NCI-H1105 treated with DMSO at 0.1 percent for 48 hours (cell line): ENCODE results near the gene TM4SF4.

Source experiments
- DNase-seq: peaks from one replicate; lab custom pipeline; 2025; lab: John Stamatoyannopoulos, UW

Gene TM4SF4

DNA sequence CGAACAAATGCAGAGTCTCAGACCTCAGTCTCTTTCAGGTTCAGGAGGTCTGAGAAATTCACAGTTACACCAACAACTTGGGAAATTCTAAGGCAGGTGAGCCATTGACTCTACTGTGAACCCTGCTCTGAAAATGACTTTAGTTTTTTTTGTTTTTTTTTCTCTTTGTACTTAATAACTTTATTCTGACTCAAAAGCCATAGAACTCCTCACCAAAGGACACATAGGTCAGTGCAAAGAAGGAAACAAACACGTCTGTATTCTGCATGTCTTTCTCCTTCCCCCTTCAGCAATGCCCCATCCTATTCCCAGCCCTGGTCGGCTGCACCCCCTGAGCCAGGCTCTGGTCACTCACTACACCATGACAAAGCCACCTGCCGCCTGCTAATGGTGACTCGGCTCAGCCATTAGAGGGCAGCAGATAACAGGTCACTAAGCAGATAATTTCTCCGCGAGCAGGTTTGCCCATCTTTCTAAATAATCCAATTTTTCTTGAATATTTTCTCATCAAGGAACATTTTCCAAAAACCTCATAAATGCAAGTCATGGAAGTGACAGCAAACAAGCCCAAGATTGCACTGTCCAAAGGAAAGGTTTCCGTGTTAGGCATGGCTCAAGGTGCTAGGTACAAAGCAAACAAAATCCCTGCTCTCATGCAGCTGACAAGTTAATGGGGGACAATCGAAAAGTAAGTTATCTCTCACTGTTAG, 37.7 kb downstream of the TM4SF4 start:
- DNase-seq = peak; percentile 85

DNA sequence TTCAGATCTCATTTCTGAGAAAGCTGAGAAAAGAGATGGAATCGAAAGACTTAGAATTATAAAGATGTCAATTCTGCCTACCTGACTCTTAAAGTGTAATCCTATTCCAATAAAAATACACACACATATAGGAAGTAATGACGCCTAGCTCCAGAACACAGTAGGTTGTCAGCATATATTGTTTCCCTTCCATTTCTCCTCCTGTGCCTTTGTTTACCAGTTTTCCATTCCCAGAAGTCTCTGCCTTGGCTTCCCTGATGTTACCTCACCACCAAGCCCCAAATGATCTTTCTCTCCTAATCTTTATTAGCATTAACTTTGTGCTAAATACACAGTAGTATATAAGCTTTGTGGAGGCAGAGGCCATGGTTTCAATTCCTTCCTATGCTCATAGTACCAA, 40.0 kb downstream of the TM4SF4 start:
- DNase-seq = no peak

DNA sequence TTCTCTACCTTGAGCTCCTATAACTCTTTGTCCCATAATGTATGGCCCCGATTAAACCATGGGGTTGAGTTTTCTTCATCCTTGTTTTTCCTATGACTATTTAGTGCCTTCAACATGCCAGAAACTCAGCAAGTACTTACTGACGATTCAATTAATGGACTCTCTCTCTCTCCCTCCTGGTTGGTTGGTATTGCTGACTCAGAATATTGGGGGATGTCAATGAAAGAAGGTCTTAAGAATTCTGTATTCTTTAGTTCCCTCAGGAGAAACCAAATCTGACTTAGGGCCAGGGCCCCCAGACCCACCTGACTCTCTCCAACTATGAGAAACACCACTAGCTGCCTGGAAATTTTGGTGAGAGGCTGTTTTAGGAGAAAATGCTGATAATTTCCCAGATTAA, 40.8 kb downstream of the TM4SF4 start:
- DNase-seq = no peak

DNA sequence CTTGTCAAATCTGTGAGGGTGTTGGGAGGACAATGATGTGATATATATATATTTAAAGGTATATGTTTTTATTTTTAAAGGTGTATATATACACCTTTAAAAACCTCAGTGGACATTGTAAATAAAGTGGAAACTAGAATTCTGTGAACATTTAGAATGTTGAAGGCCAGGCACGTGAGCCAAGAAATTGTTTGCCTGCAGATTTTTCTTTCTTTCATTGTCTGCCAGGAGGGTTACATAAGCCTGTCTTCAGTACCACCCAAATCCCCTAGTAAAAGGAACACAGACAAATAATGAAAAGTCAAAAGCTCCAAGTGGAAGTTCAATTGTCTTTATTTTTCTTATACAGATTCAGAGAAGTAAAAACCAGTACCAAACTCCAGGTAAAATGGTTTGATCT, 42.4 kb downstream of the TM4SF4 start:
- no peak for DNase-seq

DNA sequence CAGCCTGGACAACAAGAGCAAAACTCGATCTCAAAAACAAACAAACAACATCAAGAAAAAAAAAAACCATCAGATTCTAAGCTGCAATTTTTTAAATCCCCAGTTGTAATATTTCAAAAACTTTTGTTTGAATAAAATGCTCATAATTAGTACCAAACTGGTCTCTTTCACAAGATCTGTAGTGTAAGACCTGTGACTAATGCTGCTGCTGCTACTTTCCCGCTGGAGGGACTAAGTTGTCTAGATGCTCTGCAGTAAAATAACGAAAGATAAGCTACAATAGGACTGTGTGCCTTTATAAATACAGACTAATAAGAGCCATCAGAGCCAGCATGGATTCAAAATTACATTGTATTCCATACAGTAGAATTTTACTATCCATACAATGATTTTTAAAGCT, 45.4 kb downstream of the TM4SF4 start:
- DNase-seq = no peak

DNA sequence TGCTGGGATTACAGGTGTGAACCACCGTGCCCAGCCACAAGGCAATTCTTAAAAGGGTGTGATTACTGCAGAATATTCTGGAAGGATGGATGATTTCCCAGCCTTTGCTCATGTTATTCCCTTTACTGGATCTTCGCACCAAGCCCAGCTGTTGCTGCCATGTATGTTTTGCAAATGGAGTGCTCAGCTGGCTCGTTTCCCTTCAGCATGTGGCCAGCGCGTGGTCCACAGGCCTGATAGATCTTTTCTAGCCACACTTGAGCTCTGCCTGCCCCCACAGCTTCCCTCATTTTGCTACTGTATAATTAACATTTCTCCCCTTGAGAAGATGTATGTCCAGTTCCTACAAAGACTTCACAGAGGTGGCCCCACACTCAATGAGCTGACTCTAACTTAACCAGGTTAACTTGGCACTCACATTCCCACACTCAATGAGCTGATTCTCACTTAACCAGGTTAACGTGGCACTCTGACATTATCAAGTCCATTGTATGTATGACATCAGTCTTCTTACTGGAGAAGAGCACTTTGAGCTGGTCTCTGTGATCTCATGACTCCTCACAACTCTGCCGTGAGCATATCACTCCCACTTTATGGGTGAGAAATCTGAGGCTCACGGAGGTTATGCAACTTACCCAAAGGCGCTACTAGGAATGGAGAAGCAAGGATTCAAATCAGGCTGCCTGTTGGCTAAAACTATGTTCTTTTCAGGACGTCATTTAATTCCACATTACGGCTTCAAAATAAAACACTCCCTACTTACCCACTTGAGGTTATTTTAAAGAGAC, 49.2 kb downstream of the TM4SF4 start:
- no peak for DNase-seq

DNA sequence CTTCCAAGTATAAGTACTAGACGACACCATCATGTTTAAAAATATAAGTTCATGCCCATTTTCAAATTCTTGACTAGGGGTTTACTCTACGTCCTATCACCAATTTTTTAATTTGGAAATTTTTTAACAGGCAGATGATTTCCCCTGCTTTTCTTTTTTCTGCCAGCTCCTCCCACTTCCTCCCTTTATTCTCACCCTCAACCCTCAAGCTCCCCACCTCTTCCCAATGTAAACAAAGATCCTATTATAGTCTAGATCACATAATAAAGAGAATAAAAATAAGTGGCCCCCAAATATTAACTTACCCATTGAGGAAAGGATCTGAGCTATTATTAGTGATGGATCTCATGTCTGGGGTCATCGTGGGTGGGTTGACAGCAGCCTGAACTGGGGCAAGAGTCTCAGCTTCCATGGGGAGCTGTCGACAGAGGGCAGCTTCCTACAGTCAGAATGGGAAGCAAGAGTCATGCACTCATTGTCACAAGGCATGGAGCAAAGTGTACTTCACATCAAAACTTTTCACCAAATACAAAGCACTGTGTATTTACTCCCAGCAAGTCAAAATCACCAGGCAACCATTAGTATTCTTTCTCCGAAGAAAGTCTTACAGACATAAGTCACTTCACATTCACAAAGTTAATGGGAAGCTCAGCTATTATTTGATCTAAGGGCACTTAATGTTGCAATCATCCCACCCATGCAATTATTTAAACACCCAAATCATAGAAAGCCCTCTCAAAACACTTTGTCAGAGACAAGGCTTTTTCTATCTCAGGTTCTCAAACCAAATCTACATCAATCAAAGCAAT, 53.2 kb downstream of the TM4SF4 start:
- DNase-seq = no peak

DNA sequence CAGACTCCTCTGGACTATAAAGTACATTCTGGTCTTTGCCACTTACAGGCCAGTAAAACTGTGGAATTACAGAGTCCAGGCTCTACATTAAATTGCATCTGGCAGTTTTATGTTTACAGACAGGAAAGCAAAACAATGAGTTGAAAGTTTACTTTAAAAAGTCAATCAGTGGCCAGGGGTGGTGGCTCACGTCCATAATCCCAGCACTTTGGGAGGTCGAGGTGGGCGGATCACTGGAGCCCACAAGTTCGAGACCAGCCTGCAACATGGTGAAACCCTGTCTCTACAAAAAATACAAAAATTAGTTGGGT, 53.8 kb downstream of the TM4SF4 start:
- DNase-seq = no peak

DNA sequence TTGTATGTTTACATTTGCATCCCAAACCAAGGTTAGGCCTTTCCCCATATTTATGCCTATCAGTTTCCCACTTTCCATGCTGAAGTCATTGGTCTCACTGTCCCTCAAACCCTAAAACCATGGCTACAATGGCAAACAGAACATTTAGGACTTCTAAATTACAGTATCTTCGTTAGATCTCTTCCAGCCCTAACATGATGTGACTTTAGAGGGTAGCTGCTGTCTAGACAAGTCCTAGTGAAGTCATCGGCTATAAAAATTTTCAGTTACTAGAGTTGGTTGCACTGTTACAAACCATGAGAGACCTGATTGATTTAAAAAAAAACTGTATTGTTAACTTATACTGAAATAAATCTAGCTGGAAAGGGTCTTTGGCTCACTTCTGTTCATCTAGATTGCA, 54.6 kb downstream of the TM4SF4 start:
- DNase-seq = no peak

DNA sequence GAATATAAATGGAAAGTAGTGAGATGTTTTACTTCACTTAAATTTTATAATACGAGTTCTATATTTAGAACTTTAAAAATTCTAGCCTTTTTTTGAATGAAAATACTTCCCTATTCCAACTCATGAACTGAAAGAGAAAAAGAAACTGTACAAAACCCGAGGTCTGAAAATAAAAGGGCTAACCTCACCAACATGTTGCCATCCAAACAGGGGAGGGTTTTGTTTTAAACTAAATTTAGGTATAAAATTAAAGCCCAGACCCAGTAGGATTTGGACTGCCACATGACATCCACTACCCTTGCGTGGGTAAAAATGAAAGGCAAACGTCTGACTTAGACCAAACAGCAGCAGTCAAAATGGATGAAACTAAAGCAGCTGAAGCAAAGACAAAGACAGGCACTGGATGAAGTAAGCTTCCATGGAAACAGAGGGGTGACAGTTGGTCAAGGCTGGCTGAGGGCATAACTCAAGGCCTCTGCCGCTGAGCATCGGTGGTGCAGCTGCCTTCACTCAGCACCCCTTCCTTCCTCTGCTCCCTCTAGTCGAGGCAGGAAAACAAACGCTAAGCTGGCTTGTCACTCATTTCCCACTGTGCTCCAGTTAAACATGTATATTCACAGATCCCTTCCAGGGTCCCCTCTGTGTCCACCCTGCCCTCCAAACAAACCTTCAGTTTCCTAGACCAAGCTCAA, 58.1 kb downstream of the TM4SF4 start:
- no peak for DNase-seq

DNA sequence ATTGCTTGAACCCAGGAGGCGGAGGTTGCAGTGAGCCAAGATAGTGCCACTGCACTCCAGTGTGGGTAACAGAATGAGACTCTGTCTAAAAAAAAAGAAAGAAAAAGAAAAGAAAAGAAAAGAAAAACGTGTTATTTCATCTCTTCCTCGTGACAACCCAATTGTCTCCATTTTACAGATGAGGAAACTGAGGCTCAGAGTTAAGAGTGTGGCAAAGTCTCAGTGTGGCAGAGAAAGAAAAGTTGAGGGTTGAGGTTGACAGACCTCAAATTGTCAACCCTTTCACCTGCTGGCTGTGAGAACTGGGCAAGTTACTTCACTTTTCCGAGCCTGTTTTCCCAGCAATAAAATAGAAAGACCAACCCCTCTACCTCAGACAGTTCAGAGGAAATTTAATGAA, 59.6 kb downstream of the TM4SF4 start:
- DNase-seq = no peak

DNA sequence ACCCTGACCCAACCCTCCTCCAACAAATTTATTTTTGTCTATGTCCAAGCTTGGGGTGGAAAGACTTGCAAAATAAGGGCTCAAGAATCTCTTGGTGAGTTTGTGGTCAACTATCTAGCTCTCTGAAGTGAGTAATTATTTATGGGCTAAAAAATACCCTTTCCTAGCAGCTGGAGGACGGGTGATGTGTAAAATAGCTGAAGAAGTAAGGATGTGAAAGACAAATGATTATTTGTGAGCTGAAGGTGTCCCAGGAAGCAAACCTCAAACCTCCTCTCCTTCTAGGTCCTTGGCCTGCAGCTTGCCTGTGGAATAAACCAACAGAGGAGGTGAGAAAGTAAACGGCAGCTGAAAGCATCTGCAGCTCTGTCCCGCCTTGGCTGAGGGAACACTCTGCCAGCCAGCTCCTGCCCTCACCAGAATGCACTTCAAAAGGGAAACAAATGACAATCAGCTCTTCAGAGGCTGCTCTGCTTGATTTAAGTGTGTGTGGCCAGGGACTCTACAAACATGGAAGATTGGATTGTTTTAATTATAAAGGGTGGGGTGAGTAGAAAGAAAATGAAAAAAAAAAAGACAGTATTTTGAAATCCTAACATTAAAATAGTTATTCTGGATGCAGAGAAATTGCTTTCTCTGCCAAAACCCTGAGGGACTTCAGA, 60.3 kb downstream of the TM4SF4 start:
- DNase-seq = peak; percentile 92

DNA sequence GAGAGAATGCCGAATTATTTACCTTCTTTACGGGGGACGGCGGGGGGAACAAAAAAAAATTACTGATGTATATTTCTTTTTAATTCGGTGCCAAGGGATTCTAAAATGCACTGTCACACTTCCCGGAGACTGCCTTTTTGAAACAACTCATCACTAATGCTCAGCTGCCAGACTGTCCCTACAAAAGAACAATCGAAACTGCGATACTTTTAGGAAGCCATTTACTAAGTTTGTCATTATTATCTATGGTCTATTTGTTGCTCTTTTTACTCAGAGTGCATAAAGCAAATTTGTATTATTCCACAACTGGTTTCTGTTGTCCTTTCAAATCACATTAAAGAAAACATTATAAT, 60.8 kb downstream of the TM4SF4 start:
- DNase-seq = peak; percentile 57

DNA sequence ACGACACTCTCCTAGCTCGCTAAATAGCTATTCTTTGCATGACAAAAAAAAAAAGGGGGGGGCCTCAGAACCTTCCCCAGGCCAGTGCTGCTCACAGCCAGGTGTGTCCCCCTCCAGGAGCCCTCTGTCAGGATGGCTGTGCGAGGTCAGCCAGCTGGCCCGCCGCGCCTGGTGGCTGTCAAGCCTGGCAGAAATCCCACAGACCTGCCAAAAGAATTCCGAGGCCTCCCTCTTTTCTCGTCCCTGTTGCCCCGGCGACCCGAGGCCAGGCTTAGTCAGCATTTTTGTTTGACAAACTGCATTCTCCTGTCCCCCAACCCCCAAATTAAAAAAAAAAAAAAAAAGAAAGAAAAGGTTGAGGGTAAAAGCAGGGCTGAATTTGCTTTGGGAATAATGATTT, 61.9 kb downstream of the TM4SF4 start:
- peak; percentile 75 for DNase-seq

DNA sequence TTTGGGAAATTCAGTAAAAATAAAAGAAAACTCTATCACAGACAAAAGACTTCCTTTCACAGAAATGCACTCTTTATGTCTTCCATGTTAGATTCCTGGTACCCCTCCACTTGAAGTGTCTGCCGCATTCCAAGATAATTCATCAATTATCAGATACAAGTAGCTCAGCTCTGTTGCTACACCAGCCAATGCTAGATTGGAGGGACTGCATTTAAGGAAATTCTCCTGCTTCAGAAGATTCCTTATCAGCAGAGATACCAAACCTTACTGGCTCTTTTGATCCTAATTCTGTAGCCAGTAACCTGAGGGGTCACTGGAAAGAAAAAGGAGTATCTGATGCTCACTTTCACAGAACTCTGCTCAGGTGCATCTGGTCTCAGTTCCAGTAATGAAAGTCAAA, 63.9 kb downstream of the TM4SF4 start:
- DNase-seq = no peak

DNA sequence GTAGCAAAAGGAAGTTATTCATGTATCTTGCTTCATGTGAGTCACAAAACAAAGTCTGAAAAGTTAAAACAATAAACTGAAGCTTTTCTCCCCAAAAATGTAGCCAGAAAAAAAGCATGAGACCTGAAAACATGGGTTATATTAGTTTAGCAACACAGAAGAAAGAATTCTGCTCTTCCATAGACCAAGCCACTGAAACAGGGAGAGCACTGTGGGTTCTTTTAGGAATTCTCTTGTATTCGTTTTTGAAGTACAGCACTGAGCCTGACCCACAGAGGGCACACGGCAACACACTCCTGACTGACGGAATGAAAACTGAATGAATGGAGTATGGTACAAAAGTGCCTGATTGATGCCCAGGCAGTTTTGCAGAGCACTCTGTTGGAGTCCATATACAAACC, 66.6 kb downstream of the TM4SF4 start:
- DNase-seq = no peak

DNA sequence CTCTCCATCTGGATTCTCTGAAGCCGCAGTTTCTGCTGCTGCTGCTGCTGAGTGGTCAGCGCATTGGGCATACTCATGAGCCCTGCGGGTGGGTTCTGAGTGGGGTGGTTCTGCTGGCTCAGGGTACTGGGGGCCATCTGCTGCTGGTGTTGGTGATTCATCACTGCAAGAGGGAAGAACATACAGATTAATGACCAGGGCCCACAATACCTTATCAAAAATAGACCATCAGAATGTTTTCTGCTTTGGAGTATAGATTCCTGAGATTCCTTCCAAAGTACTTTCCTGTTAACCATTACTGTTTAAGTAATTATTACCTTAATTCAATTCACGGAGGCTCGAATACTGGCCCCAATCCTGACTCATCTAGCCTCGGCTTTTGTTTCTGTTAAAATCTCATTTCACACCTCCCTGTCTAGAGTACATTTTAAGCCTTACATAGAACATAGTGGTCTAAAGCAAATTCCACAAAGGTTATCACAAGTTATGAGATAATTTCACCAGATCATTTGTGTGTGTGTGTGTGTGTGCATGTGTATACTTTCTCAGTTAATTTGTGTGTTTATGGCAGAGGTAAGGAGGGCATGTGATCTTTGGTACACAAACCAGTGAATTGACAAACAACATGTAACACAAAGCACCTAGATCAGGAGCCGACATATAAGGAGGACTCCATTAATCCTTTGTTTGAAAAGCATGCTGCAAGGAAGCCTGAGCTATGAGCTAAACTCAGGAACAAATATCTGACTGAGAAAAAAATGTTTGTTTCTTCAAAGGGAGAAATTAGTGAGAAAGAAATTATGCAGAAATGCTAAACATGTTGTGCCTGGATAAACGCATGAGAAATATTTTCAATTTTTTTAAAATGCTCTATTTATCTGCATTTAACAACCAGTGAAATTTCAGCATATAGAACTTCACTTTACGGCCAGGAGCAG, 68.1 kb downstream of the TM4SF4 start:
- DNase-seq = no peak

DNA sequence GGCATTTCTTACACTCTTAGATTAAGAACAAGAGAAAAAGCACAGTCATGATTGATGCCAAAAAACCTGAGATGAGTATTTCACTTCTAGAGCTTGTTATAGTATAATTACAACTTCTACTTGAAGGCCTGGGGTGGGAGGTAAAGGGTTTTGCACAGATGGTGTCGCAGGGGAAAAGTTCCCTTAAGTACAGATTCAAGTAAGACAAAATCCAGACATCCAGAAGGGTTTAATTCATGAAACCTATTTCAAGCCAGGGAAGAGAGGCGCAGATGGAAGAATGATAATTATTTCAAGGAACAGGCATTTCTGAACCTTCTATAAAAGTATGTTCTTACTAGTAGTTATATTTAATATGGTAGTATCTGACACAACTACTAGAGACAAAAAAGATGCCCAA, 70.6 kb downstream of the TM4SF4 start:
- no peak for DNase-seq

DNA sequence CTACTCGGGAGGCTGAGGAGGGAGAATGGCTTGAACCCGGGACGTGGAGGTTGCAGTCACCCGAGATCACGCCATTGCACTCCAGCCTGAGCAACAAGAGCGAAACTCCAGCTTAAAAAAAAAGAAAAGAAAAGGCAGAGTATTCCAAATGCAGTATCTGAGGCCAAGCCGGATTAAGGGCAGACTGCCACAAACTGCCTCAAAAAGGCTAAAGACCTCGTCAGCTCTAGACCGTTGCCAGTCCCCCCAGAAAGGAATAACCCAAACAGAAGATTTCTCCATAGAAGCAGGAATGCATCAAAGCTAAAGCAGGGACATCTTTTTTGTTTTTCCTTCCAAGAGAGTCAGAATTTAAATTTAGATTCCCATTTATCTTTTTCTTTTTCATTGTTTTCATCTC, 72.9 kb downstream of the TM4SF4 start:
- no peak for DNase-seq

DNA sequence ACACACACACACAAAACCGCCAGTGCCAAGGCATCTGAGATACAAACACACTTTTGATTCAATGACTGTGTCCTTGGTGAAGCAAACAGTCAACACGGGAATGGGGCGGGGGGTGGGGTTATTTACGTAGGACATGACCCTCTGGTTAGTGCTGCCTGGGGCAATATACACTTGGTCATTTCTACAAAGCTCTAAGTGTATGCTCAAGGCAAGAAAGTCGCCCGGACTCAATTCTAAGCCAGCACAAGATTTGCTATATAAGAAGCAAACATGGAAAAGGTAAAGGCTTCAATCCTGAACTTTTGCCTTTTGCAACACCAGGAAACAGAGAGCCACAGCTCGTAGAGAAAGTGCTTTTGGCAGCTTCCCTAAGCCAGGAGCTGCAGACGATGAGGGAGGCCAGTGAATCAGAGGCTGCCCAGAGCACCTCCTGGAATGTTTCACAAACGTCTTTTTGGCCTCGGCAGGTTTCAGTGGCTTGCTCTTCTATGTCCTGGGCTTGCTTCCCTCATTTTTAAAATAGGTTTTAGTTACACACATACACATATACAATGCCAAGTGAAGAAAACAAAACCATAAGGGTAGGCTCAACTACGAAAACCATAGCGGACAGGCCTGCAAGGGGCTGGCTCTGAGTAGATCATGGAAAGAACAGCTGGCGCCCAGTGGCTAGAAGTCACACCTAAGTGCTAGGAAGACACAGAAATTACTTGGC, 73.6 kb downstream of the TM4SF4 start:
- no peak for DNase-seq
